Adrenal gland (tissue), 5 donors: ENCODE data around the gene THADA.

ENCODE experiments used
- POLR2A ChIP-seq, 2 donors: fragments of 450-650 bp; IDR thresholded peaks; one replicate each; pipeline ENCODE4 v1.6.1; 2017; ENCODE audit warnings: antibody characterized with exemption in 2 of 2, mild to moderate bottlenecking in 2 of 2, moderate library complexity in 1 of 2
- TF ChIP-seq, protein P1 (sequence below), 6 experiments: fragments of 450-650 bp in 4 of 6; fragments of 200-600 bp in 2 of 6; sonication (generic) in 1 of 6; IDR thresholded peaks; 1 replicate in 5 of 6; 2 replicates in 1 of 6; pipeline versions ENCODE4 v1.5.1 to v1.8.0; 2016 to 2021; ENCODE audit warnings: antibody characterized with exemption in 6 of 6, mild to moderate bottlenecking in 2 of 6, moderate library complexity in 1 of 6
- donor health status: DM: no; HTN: no; CAD: no.

DNA sequence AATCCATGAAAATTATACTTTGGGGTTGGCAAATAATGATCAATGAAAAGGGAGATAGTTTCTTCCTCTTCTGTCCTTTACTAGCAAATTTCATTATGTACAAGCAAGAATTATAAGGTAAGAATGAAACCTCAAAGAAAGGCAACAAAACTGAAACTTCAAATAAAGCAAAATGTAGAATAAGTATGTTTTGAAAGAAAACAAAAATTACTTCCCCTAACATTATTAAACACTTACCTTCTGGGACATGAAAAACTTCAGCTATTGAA, 29.4 kb downstream of the THADA start:
- TF ChIP-seq, protein P1, sequence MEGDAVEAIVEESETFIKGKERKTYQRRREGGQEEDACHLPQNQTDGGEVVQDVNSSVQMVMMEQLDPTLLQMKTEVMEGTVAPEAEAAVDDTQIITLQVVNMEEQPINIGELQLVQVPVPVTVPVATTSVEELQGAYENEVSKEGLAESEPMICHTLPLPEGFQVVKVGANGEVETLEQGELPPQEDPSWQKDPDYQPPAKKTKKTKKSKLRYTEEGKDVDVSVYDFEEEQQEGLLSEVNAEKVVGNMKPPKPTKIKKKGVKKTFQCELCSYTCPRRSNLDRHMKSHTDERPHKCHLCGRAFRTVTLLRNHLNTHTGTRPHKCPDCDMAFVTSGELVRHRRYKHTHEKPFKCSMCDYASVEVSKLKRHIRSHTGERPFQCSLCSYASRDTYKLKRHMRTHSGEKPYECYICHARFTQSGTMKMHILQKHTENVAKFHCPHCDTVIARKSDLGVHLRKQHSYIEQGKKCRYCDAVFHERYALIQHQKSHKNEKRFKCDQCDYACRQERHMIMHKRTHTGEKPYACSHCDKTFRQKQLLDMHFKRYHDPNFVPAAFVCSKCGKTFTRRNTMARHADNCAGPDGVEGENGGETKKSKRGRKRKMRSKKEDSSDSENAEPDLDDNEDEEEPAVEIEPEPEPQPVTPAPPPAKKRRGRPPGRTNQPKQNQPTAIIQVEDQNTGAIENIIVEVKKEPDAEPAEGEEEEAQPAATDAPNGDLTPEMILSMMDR (IDR thresholded peaks at IDR 0.05): no peak
- TF ChIP-seq POLR2A (IDR thresholded peaks at IDR 0.05): no peak
